HG03196 (cell line): Measurements from ENCODE around the gene PHTF1.
A peak's percentile ranks its signal among the peaks of the same experiment; 100 is the strongest.
"Not testable (repeated sequence)": the region's sequence is repeated elsewhere in the genome, so short reads cannot be mapped to it uniquely, and the experiment has no call there.

Experiments
- ATAC-seq: cut with Tn5 transposase; IDR thresholded peaks from one replicate; pipeline ENCODE4 v1.9.1; 2021; ENCODE audit not compliant: unreplicated experiment

PHTF1 gene

GRCh38 chr1:113779542-113779941 lies 20.3 kb upstream of the PHTF1 start:
- ATAC-seq, result no peak

- ATAC-seq, result no peak
These were observed 18.3 kb upstream of the PHTF1 start for GRCh38 chr1:113777561-113777960.

GRCh38 chr1:113770031-113770430 lies 10.7 kb upstream of the PHTF1 start:
- no peak for ATAC-seq

- ATAC-seq, result no peak
These were observed 10.3 kb upstream of the PHTF1 start for GRCh38 chr1:113769601-113769970.

GRCh38 chr1:113768916-113769600 lies 9.8 kb upstream of the PHTF1 start:
- ATAC-seq, result no peak

GRCh38 chr1:113765306-113766230 lies 6.3 kb upstream of the PHTF1 start:
- no peak for ATAC-seq

GRCh38 chr1:113763661-113764060 lies 4.4 kb upstream of the PHTF1 start:
- no peak for ATAC-seq

- no peak for ATAC-seq
These were observed 2.7 kb upstream of the PHTF1 start for GRCh38 chr1:113761937-113762336.

- no peak for ATAC-seq
These were observed 1.1 kb upstream of the PHTF1 start for GRCh38 chr1:113760102-113761080.

GRCh38 chr1:113758631-113759332 lies 504 bp downstream of the PHTF1 start:
- ATAC-seq, result peak; percentile 42

- ATAC-seq, result no peak
These were observed 2.8 kb downstream of the PHTF1 start for GRCh38 chr1:113756461-113756860.

- ATAC-seq, result not testable (repeated sequence)
These were observed 6.0 kb downstream of the PHTF1 start for GRCh38 chr1:113753333-113753732.

GRCh38 chr1:113751516-113751915 lies 7.8 kb downstream of the PHTF1 start:
- ATAC-seq, result no peak

- ATAC-seq, result no peak
These were observed 8.2 kb downstream of the PHTF1 start for GRCh38 chr1:113751114-113751513.

GRCh38 chr1:113749402-113749801 lies 9.9 kb downstream of the PHTF1 start:
- no peak for ATAC-seq

- no peak for ATAC-seq
These were observed 11.9 kb downstream of the PHTF1 start for GRCh38 chr1:113747376-113747775.

GRCh38 chr1:113745425-113745824 lies 13.9 kb downstream of the PHTF1 start:
- ATAC-seq, result no peak

GRCh38 chr1:113744114-113744513 lies 15.2 kb downstream of the PHTF1 start:
- no peak for ATAC-seq

- ATAC-seq, result no peak
These were observed 16.8 kb downstream of the PHTF1 start for GRCh38 chr1:113742515-113742914.

GRCh38 chr1:113734357-113735055 lies 24.8 kb downstream of the PHTF1 start:
- ATAC-seq, result no peak
